ENCODE data around the gene FAF2. TPM values are rescaled to one million over a fixed set of nuclear protein-coding genes. Genes with fewer than 3 reads are reported as not detected.
"Not testable (repeated sequence)": the region's sequence is repeated elsewhere in the genome, so short reads cannot be mapped to it uniquely, and the experiment has no call there.

The FAF2 gene
- polyA plus RNA-seq, 3 donors, result 45.7 to 52.5 (median 48.7) TPM

- DNase-seq, result no peak
Observed at GRCh38 chr5:176414704-176415103, 33.5 kb upstream of the FAF2 start.

- DNase-seq, result no peak
Observed at GRCh38 chr5:176415240-176415951, 32.8 kb upstream of the FAF2 start.

- peak; percentile 87 for DNase-seq
Observed at GRCh38 chr5:176415952-176416924, 31.9 kb upstream of the FAF2 start, which contains the start of gene CLTB. Gene CLTB, minus strand, starts transcription at chr5:176416539. Its CDS starts 176 bp downstream, at chr5:176416363.

- no peak for DNase-seq
Observed at GRCh38 chr5:176416965-176417364, 31.2 kb upstream of the FAF2 start.

- no peak for DNase-seq
Observed at GRCh38 chr5:176418251-176418650, 29.9 kb upstream of the FAF2 start.

- no peak for DNase-seq
Observed at GRCh38 chr5:176420086-176420485, 28.1 kb upstream of the FAF2 start.

- no peak for DNase-seq
Observed at GRCh38 chr5:176420972-176421544, 27.1 kb upstream of the FAF2 start.

- no peak for DNase-seq
Observed at GRCh38 chr5:176424181-176424580, 24.0 kb upstream of the FAF2 start.

GRCh38 chr5:176425138-176425537 lies 23.0 kb upstream of the FAF2 start:
- DNase-seq, result no peak

GRCh38 chr5:176425791-176426190 lies 22.4 kb upstream of the FAF2 start:
- no peak for DNase-seq

- DNase-seq, result no peak
Observed at GRCh38 chr5:176426876-176427275, 21.3 kb upstream of the FAF2 start.

- DNase-seq, result no peak
Observed at GRCh38 chr5:176427971-176428370, 20.2 kb upstream of the FAF2 start.

- DNase-seq, result no peak
Observed at GRCh38 chr5:176429972-176430371, 18.2 kb upstream of the FAF2 start.

GRCh38 chr5:176432707-176433106 lies 15.5 kb upstream of the FAF2 start:
- no peak for DNase-seq

GRCh38 chr5:176436656-176437055 lies 11.5 kb upstream of the FAF2 start:
- no peak for DNase-seq

- no peak for DNase-seq
Observed at GRCh38 chr5:176438959-176439757, 9.0 kb upstream of the FAF2 start.

GRCh38 chr5:176440927-176441706 lies 7.1 kb upstream of the FAF2 start:
- no peak for DNase-seq

- DNase-seq, result no peak
Observed at GRCh38 chr5:176441921-176442323, 6.3 kb upstream of the FAF2 start.

- DNase-seq, result not testable (repeated sequence)
Observed at GRCh38 chr5:176442911-176443310, 5.3 kb upstream of the FAF2 start.

GRCh38 chr5:176444742-176445141 lies 3.4 kb upstream of the FAF2 start:
- DNase-seq, result no peak

Measured in renal pelvis (tissue), 4 donors.